Thoracic aorta (tissue), 2 donors: Measurements from ENCODE around the gene EPDR1. TPM values are rescaled to one million over a fixed set of nuclear protein-coding genes. Genes with fewer than 3 reads are reported as not detected.

ENCODE experiments used
- ATAC-seq: fragments of 150-250 bp; one replicate; pipeline ENCODE4 v1.8.0; 2017; ENCODE audit warnings: low read depth; ENCODE audit not compliant: insufficient number of reproducible peaks, low FRiP score
- DNase-seq: peaks from one replicate; pipeline ENCODE4 v3.0.0-alpha.2; 2020; ENCODE audit warnings: low spot score
- H3K27ac ChIP-seq, 2 donors: fragments of 200-600 bp; sonication (generic); 1 replicate in 1 of 2; 2 replicates in 1 of 2; pipeline ENCODE4 v1.5.1; 2016; ENCODE audit warnings: mild to moderate bottlenecking in 2 of 2, moderate library complexity in 2 of 2
- H3K27me3 ChIP-seq: fragments of 200-600 bp; sonication (generic); replicated peaks from 2 replicates; pipeline ENCODE4 v1.6.0; 2016; ENCODE audit warnings: mild to moderate bottlenecking; ENCODE audit not compliant: insufficient read depth
- H3K36me3 ChIP-seq: fragments of 200-600 bp; sonication (generic); one replicate; pipeline ENCODE4 v1.5.1; 2016
- H3K4me1 ChIP-seq, 2 donors: fragments of 200-600 bp; sonication (generic); 1 replicate in 1 of 2; 2 replicates in 1 of 2; pipeline versions ENCODE4 v1.5.1 to v1.6.0; 2016; ENCODE audit warnings: low read depth in 2 of 2, mild to moderate bottlenecking in 1 of 2; ENCODE audit not compliant: control insufficient read depth in 1 of 2
- H3K4me3 ChIP-seq: fragments of 200-600 bp; sonication (generic); 2 replicates; pipeline ENCODE4 v1.5.1; 2016; ENCODE audit warnings: mild to moderate bottlenecking
- H3K9me3 ChIP-seq: fragments of 200-600 bp; sonication (generic); 2 replicates; pipeline ENCODE4 v1.5.1; 2016
- total RNA-seq, 2 donors: library from RNA; depleted of rRNA; stranded (reverse); fragments of >200 nt; gene quantifications; one replicate each; pipeline versions ENCODE4 v1.1.0 to v1.2.3, GENCODE V29; 2016
- TF ChIP-seq, protein P1 (sequence below): fragments of 200-600 bp; sonication (generic); IDR thresholded peaks from one replicate; pipeline ENCODE4 v1.5.1; 2019; ENCODE audit warnings: antibody characterized with exemption

Gene EPDR1
- total RNA-seq = 10 to 100 TPM; 59.3 to 98.8 TPM

DNA sequence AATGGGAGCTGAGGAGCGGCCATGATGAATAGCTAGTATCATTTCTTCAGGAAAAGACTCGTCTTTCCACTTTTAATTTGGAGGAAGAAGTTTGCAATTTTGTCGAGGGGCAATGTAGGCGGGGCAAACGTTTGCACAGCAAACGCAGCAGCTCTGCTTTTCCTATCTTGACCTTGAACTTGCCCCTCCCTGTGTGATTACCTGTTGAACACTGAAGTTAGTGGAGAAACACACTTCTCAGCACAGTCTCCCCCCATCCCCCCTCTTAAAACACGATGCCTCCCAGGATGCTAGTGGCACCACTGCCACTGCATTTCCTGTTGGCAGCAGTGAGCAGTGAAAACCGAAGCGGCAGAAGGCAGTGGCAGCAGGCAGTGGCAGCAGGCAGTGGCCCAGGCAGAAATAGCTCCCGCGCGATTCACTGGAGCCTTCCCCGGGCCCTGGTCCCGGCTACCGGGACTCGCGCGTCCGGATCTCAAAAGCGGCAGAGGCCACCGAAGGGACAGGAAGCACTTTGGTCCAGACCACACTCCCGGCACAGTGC is at the start of gene EPDR1:
Gene EPDR1 (plus strand): TSS at position 336 of the 544 bp plus-strand sequence. CDS start 300 bp downstream, outside the sequence.
- DNase-seq = no peak
- Histone ChIP-seq H3K9me3 (no peaks in the 10 kb centered on the region), H3K27me3 (no peaks in the 10 kb centered on the region), H3K4me3 (peak within 1 kb of the TSS; percentile 79), H3K4me1 (peaks cover 7 to 48% of the 10 kb centered on the region in 2 donors), H3K36me3 (no peaks in the 10 kb centered on the region), H3K27ac (peak within 1 kb of the TSS; percentile 71 to 75)
- TF ChIP-seq, protein P1, sequence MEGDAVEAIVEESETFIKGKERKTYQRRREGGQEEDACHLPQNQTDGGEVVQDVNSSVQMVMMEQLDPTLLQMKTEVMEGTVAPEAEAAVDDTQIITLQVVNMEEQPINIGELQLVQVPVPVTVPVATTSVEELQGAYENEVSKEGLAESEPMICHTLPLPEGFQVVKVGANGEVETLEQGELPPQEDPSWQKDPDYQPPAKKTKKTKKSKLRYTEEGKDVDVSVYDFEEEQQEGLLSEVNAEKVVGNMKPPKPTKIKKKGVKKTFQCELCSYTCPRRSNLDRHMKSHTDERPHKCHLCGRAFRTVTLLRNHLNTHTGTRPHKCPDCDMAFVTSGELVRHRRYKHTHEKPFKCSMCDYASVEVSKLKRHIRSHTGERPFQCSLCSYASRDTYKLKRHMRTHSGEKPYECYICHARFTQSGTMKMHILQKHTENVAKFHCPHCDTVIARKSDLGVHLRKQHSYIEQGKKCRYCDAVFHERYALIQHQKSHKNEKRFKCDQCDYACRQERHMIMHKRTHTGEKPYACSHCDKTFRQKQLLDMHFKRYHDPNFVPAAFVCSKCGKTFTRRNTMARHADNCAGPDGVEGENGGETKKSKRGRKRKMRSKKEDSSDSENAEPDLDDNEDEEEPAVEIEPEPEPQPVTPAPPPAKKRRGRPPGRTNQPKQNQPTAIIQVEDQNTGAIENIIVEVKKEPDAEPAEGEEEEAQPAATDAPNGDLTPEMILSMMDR = peak; percentile 51
- ATAC-seq = peak; percentile 41

DNA sequence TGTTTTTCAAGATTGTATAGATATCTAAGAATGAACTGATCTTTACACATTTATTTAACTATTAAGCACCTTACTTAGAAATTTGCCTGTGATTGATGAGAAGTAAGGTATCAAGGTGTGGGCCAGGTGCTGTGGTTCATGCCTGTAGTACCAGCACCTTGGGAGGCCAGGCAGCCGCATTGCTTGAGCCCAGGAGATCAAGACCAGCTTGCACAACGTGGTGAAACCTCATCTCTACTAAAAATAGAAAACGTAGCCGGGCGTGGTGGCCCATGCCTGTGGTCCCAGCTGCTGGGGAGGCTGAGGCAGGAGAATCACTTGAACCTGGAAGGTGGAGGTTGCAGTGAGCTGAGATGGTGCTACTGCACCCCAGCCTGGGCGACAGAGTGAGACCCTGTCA is 38.4 kb upstream of the EPDR1 start:
- DNase-seq (no peak), ATAC-seq (no peak)
- H3K9me3 ChIP-seq = peaks cover 3% of the 10 kb centered on the region
- TF ChIP-seq, protein P1 = no peak
- H3K4me3 ChIP-seq = no peak overlapping the region
- no peak overlapping the region for H3K27ac ChIP-seq
- H3K36me3 ChIP-seq = no peaks in the 10 kb centered on the region
- no peaks in the 10 kb centered on the region for H3K27me3 ChIP-seq
- H3K4me1 ChIP-seq = no peaks in the 10 kb centered on the region

DNA sequence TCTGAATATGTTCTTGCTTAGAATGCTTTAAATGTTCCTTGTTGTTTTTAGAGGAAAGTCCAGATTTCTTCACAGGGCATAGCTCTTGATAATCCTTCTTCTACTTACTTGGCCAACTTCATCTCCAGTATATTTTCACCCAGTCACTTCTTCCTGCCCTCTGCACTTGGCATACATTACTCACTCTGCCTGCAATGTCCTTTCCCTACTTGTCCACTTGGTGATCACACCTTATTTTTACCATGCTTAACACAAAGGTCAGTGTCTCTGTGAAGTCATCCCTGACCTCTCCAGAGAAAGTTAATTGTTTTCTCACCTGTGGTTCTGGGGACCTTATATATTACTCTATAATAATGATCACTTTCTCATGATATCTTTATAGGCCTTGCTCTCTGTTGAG is 27.1 kb upstream of the EPDR1 start:
- Histone ChIP-seq H3K27ac (no peak overlapping the region), H3K4me3 (no peak overlapping the region), H3K4me1 (no peaks in the 10 kb centered on the region), H3K9me3 (no peaks in the 10 kb centered on the region), H3K36me3 (no peaks in the 10 kb centered on the region), H3K27me3 (no peaks in the 10 kb centered on the region)
- ATAC-seq (no peak), DNase-seq (no peak)
- TF ChIP-seq, protein P1 = no peak

GRCh38 chr7:37894671-37895070 is 25.8 kb upstream of the EPDR1 start:
- Histone ChIP-seq H3K27ac (no peak overlapping the region), H3K9me3 (no peaks in the 10 kb centered on the region), H3K4me3 (no peak overlapping the region), H3K27me3 (no peaks in the 10 kb centered on the region), H3K4me1 (no peaks in the 10 kb centered on the region), H3K36me3 (no peaks in the 10 kb centered on the region)
- no peak for ATAC-seq
- DNase-seq = no peak
- TF ChIP-seq, protein P1 = no peak

GRCh38 chr7:37899712-37900247 is 20.7 kb upstream of the EPDR1 start:
- Histone ChIP-seq H3K36me3 (no peaks in the 10 kb centered on the region), H3K9me3 (no peaks in the 10 kb centered on the region), H3K4me1 (peaks cover 3 to 8% of the 10 kb centered on the region in 2 donors), H3K27me3 (no peaks in the 10 kb centered on the region), H3K4me3 (no peak overlapping the region), H3K27ac (no peak overlapping the region)
- ATAC-seq = no peak
- TF ChIP-seq, protein P1 = no peak
- DNase-seq = no peak
